Lower lobe of right lung (tissue), 2 donors: Measurements from ENCODE around the gene NUBP2. TPM values are rescaled to one million over a fixed set of nuclear protein-coding genes. Genes with fewer than 3 reads are reported as not detected.
A peak's percentile ranks its signal among the peaks of the same experiment; 100 is the strongest.

ENCODE experiments used
- ATAC-seq, 2 donors: fragments of 200-7000 bp; cut with Tn5 transposase; one replicate each; pipeline ENCODE4 v1.9.1; 2020 to 2022; ENCODE audit warnings: mild to moderate bottlenecking in 2 of 2, moderate library complexity in 2 of 2
- DNase-seq: peaks from one replicate; pipeline ENCODE4 v3.0.0-alpha.2; 2020
- H3K27ac ChIP-seq: fragments of 200-600 bp; one replicate; pipeline ENCODE4 v1.8.0; 2022
- H3K27me3 ChIP-seq: fragments of 200-600 bp; one replicate; pipeline ENCODE4 v1.8.0; 2022; ENCODE audit warnings: low read depth
- H3K36me3 ChIP-seq: fragments of 200-600 bp; one replicate; pipeline ENCODE4 v1.8.0; 2022; ENCODE audit warnings: mild to moderate bottlenecking
- H3K4me1 ChIP-seq: fragments of 200-600 bp; one replicate; pipeline ENCODE4 v1.8.0; 2022
- H3K4me3 ChIP-seq: fragments of 200-600 bp; one replicate; pipeline ENCODE4 v1.8.0; 2022; ENCODE audit warnings: mild to moderate bottlenecking
- H3K9me3 ChIP-seq: fragments of 200-600 bp; one replicate; pipeline ENCODE4 v1.8.0; 2022
- intact Hi-C: fragments of 100-400 bp; cut with DNase I; formaldehyde crosslinking; loops from one replicate; pipeline ENCODE4 v1.11.0; 2022
- total RNA-seq: library from RNA; stranded (reverse); fragmentation: NEBNext Ultra II Directional; extraction: Animal tissue kit (Norgen Biotek cat#: 25700); gene quantifications from one replicate; pipeline ENCODE4 v1.2.1, GENCODE V29; 2021
- TF ChIP-seq, protein P1 (sequence below): fragments of 200-600 bp; IDR thresholded peaks from one replicate; pipeline ENCODE4 v1.8.0; 2022; ENCODE audit warnings: antibody characterized with exemption, mild to moderate bottlenecking
- donor health status: DM: no; HTN: yes; CAD: no; lungs with severe emphysema.

The NUBP2 gene
- total RNA-seq, 1 donor from 2014 or later = 36.0 TPM

DNA sequence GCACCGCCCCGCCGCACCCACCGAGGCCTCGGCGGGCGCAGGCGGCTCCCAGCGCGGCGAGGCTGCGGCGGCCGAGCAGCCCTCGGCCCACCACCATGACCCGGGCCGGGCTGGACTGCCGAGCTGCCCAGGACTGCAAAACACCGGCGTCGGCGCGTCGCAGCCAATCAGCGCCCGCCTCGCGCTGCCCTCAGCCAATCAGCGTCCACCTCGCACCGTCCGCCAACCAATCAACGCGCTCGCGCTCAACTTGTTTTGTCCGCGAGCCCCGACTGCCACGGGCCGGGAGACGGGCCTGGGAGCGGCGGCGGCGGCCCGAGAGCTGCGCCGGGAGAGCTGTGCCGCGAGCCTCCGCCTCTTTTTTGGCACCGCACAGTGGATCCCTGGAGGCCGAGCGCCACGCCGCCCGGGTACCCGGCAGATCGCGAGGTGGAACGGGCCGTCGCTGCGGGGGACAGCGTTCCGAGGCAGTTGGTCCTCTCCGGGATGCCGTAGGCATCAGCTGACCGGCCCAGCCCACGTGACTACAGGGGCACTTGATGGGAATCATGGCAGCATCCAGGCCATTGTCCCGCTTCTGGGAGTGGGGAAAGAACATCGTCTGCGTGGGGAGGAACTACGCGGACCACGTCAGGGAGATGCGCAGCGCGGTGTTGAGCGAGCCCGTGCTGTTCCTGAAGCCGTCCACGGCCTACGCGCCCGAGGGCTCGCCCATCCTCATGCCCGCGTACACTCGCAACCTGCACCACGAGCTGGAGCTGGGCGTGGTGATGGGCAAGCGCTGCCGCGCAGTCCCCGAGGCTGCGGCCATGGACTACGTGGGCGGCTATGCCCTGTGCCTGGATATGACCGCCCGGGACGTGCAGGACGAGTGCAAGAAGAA lies 44.2 kb downstream of the NUBP2 start, which contains the start of the genes FAHD1 and HAGH:
Gene FAHD1 (plus strand): TSS at position 516 of the 883 bp plus-strand sequence. CDS start 33 bp downstream, at position 549.
Gene HAGH (minus strand): TSS at position 135 of the 883 bp plus-strand sequence. CDS start 38 bp downstream, at position 97.
- ATAC-seq = peak; percentile 96 to 97
- TF ChIP-seq, protein P1, sequence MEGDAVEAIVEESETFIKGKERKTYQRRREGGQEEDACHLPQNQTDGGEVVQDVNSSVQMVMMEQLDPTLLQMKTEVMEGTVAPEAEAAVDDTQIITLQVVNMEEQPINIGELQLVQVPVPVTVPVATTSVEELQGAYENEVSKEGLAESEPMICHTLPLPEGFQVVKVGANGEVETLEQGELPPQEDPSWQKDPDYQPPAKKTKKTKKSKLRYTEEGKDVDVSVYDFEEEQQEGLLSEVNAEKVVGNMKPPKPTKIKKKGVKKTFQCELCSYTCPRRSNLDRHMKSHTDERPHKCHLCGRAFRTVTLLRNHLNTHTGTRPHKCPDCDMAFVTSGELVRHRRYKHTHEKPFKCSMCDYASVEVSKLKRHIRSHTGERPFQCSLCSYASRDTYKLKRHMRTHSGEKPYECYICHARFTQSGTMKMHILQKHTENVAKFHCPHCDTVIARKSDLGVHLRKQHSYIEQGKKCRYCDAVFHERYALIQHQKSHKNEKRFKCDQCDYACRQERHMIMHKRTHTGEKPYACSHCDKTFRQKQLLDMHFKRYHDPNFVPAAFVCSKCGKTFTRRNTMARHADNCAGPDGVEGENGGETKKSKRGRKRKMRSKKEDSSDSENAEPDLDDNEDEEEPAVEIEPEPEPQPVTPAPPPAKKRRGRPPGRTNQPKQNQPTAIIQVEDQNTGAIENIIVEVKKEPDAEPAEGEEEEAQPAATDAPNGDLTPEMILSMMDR = no peak
- intact Hi-C loops = no loop called here
- Histone ChIP-seq H3K27ac (peak within 1 kb of the TSS; percentile 89), H3K4me3 (peak within 1 kb of the TSS; percentile 98), H3K9me3 (no peaks in the 10 kb centered on the region), H3K36me3 (peaks cover 27% of the 10 kb centered on the region), H3K27me3 (no peaks in the 10 kb centered on the region), H3K4me1 (peaks cover 50% of the 10 kb centered on the region)
- peak; percentile 94 for DNase-seq

DNA sequence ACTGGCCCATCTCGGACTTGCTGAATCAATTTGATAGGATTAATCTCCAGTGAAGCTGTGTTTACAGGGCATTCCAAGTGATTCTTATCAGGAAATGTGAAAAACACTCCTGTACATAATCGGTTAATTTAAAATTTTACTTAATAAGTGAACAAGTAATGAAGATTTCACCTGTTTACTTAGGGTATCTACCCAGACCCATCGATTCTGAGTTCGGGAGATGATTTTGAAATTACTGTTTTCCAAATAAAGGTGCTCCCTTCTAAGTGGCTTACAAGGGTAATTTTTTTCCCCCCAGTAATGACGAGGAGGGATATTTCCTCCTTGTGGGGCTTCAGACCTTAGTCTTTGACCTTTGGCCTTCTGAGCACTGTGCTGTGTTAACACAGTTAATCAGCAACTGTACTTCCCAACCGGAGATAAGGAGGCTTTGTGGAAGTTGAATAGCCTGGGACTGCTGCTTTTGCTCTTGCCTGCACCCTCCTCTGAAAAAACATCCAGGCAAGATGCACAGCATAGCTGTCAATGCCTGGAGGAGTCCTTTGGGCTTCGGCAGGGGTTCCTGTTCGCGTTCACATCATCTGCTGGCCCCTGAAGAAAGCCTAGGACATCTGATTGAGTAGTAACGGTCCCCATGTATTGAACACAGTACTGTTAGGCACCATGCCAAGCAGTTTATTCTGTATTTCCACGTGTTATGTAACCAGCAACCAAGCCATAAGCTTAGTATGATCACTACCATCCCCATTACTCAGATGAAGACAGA lies 46.1 kb downstream of the NUBP2 start:
- H3K4me3 ChIP-seq = peak overlapping the region; percentile 98
- no peaks in the 10 kb centered on the region for H3K27me3 ChIP-seq
- TF ChIP-seq, protein P1 = no peak
- H3K36me3 ChIP-seq = peaks cover 16% of the 10 kb centered on the region
- peaks cover 47% of the 10 kb centered on the region for H3K4me1 ChIP-seq
- no peak overlapping the region for H3K27ac ChIP-seq
- no peaks in the 10 kb centered on the region for H3K9me3 ChIP-seq
- no peak for ATAC-seq
- intact Hi-C loops = no loop called here
- DNase-seq = no peak

DNA sequence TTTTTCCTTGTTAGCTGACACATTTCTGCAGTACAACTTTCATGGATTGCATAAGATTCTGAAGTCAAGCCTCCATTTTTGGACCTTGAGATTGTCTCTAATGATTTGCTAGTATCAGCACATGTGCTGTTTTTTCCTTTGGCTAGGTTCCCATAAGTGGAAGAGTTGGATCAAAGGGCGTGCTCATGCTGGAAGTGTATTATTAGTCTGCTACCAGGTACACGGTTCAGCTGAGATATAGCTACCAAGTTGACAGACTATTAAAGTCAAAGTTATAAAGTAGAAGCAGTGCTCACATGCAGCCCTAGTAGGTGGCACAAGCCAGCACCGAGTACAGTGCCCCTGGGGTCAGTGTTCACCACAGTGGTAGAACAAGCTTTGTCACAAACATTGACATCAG lies 47.5 kb downstream of the NUBP2 start:
- DNase-seq = no peak
- no peak for ATAC-seq
- Histone ChIP-seq H3K27me3 (no peaks in the 10 kb centered on the region), H3K4me3 (no peak overlapping the region), H3K9me3 (no peaks in the 10 kb centered on the region), H3K4me1 (peaks cover 33% of the 10 kb centered on the region), H3K36me3 (peaks cover 16% of the 10 kb centered on the region), H3K27ac (no peak overlapping the region)
- intact Hi-C loops = no loop called here
- TF ChIP-seq, protein P1 = no peak

DNA sequence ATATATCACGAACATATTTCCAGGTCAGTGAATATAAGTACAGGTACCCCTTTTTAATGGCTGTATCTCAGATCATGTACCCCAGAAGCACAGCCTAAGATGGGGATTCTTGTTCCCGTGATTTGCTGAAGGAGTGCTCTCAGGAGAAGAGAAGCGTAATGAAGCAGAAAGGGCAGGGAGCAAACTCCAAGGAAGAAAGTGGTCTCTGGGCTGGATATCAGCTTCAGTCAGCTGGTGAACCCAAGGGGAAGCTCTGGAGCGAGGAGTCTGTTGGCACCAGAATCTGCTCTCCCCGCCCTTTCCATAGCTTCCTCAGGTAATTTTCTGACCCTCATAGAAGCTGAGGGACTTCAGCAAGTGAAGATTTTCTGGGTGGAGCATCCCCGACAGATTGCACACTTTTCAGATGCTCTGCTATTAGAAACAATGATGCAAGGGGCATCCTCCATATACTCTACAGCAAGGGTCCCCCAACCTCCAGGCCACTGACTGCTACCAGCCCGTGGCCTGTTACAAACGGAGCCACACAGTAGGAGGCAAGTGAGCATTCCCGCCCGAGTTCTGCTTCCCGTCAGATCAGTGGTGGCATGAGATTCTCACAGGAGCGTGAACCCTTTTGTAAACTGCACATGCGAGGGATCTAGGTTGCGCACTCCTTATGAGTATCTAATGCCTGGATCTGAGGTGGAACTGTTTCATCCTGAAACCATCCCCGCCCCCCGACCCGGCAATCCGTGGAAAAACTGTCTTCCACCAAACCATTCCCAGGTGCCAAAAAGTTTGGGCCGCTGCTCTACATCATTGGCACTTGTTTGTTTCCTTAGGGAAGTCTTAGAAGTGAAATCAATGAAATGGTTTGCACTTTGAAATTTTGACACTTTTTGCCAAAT lies 48.7 kb downstream of the NUBP2 start:
- no peak for DNase-seq
- ATAC-seq = no peak
- Histone ChIP-seq H3K4me1 (peaks cover 26% of the 10 kb centered on the region), H3K36me3 (peaks cover 16% of the 10 kb centered on the region), H3K4me3 (no peak overlapping the region), H3K27ac (no peak overlapping the region), H3K9me3 (no peaks in the 10 kb centered on the region), H3K27me3 (no peaks in the 10 kb centered on the region)
- TF ChIP-seq, protein P1 = no peak
- intact Hi-C loops = no loop called here
